Chondrocyte (in vitro differentiated cells): ENCODE results near the gene HBP1. TPM values are rescaled to one million over a fixed set of nuclear protein-coding genes. Genes with fewer than 3 reads are reported as not detected.

ENCODE experiments used
- DNase-seq: peaks from one replicate; pipeline ENCODE4 v3.0.0; 2021; ENCODE audit warnings: mixed read lengths, low spot score
- H3K27ac Mint-ChIP-seq: one replicate; pipeline ENCODE4 v1.8.0; 2021; ENCODE audit warnings: mild to moderate bottlenecking, moderate library complexity, mixed read lengths; ENCODE audit not compliant: unreplicated experiment
- H3K27me3 Mint-ChIP-seq: 2 replicates; pipeline ENCODE4 v1.8.0; 2021; ENCODE audit warnings: low read depth, mixed read lengths
- H3K36me3 Mint-ChIP-seq: 2 replicates; pipeline ENCODE4 v1.8.0; 2021; ENCODE audit warnings: low read depth, mixed read lengths
- H3K4me1 Mint-ChIP-seq: 2 replicates; pipeline ENCODE4 v1.8.0; 2021; ENCODE audit warnings: low read depth, mild to moderate bottlenecking, mixed read lengths
- H3K4me3 Mint-ChIP-seq: one replicate; pipeline ENCODE4 v1.8.0; 2021; ENCODE audit warnings: mild to moderate bottlenecking, moderate library complexity, mixed read lengths; ENCODE audit not compliant: unreplicated experiment
- H3K9me3 Mint-ChIP-seq: 2 replicates; pipeline ENCODE4 v1.8.0; 2021; ENCODE audit warnings: low read depth, mixed read lengths
- CTCF ChIP-seq: fragments of 200-600 bp; sonication (generic); IDR thresholded peaks from 2 replicates; pipeline ENCODE4 v1.5.0; 2021; ENCODE audit warnings: antibody characterized with exemption, mild to moderate bottlenecking, moderate library complexity
- total RNA-seq: library from RNA; stranded (reverse); gene quantifications from 3 replicates; pipeline ENCODE4 v1.2.1, GENCODE V29; 2021

HBP1 gene
- total RNA-seq, 1 donor from 2014 or later, result 51.7 TPM

GRCh38 chr7:107187774-107188173, 19.0 kb downstream of the HBP1 start:
- H3K27ac Mint-ChIP-seq, result no peak overlapping the region
- TF ChIP-seq CTCF, result no peak
- peaks cover 35% of the 10 kb centered on the region for H3K36me3 Mint-ChIP-seq
- no peak for DNase-seq
- H3K4me3 Mint-ChIP-seq, result no peak overlapping the region
- no peaks in the 10 kb centered on the region for H3K9me3 Mint-ChIP-seq
- peaks cover 3% of the 10 kb centered on the region for H3K4me1 Mint-ChIP-seq
- H3K27me3 Mint-ChIP-seq, result no peaks in the 10 kb centered on the region

GRCh38 chr7:107190090-107190489, 21.3 kb downstream of the HBP1 start:
- H3K4me1 Mint-ChIP-seq, result peaks cover 7% of the 10 kb centered on the region
- H3K27me3 Mint-ChIP-seq, result no peaks in the 10 kb centered on the region
- no peaks in the 10 kb centered on the region for H3K9me3 Mint-ChIP-seq
- no peak overlapping the region for H3K27ac Mint-ChIP-seq
- H3K36me3 Mint-ChIP-seq, result peaks cover 34% of the 10 kb centered on the region
- H3K4me3 Mint-ChIP-seq, result no peak overlapping the region
- no peak for TF ChIP-seq CTCF
- DNase-seq, result no peak

GRCh38 chr7:107194052-107194451, 25.2 kb downstream of the HBP1 start:
- no peak for DNase-seq
- TF ChIP-seq CTCF, result peak; percentile 75
- Mint-ChIP-seq H3K27ac (no peak overlapping the region), H3K27me3 (no peaks in the 10 kb centered on the region), H3K36me3 (peaks cover 19% of the 10 kb centered on the region), H3K4me3 (no peak overlapping the region), H3K9me3 (no peaks in the 10 kb centered on the region), H3K4me1 (peaks cover 7% of the 10 kb centered on the region)

- DNase-seq, result no peak
- no peak for TF ChIP-seq CTCF
- Mint-ChIP-seq H3K4me1 (peaks cover 7% of the 10 kb centered on the region), H3K27me3 (no peaks in the 10 kb centered on the region), H3K4me3 (no peak overlapping the region), H3K9me3 (no peaks in the 10 kb centered on the region), H3K27ac (peak overlapping the region; percentile 6), H3K36me3 (peaks cover 22% of the 10 kb centered on the region)
Measured at GRCh38 chr7:107196834-107197610, 28.2 kb downstream of the HBP1 start.

GRCh38 chr7:107201795-107202450, 33.1 kb downstream of the HBP1 start:
- Mint-ChIP-seq H3K27ac (no peak overlapping the region), H3K36me3 (peaks cover 27% of the 10 kb centered on the region), H3K4me3 (no peak overlapping the region)

More at GRCh38 chr7:107201795-107202450, 33.1 kb downstream of the HBP1 start:
- DNase-seq, result no peak
- Mint-ChIP-seq H3K9me3 (no peaks in the 10 kb centered on the region), H3K27me3 (no peaks in the 10 kb centered on the region), H3K4me1 (peaks cover 14% of the 10 kb centered on the region)
- peak; percentile 75 for TF ChIP-seq CTCF
